Measurements from ENCODE around the gene CTR9.
"Not testable (repeated sequence)": the region's sequence is repeated elsewhere in the genome, so short reads cannot be mapped to it uniquely, and the experiment has no call there.

CTR9 gene

GRCh38 chr11:10818594-10818993 is 67.5 kb downstream of the CTR9 start:
- H3K27ac ChIP-seq (ENCODE audit: low read length), result no peak overlapping the region
- DNase-seq, result no peak

DNA sequence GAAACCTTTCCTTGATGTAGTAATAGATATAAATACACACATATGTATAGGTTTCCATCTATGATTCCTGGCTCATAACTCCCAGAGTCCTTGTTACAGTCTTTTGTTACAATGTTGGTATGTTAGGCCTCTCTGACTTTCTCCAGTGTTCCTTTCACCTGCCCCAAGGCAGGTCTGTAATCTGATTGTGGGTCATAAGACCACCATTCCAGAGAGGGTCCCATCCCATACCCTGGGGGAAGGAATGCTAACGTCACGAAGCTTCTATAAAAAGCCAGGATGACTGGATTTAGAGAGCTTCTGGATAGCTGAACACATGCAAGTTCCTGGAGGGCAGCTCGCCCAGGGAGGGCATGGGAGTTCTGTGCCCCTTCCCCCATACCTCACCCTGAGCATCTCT is 71.4 kb downstream of the CTR9 start:
- H3K9me3 ChIP-seq (ENCODE audit: insufficient read depth, low read length, severe bottlenecking); H3K36me3 ChIP-seq (ENCODE audit: insufficient read depth, low read length); H3K4me1 ChIP-seq (ENCODE audit: insufficient read depth, low read length); H3K27ac ChIP-seq (ENCODE audit: low read length); H4K20me1 ChIP-seq (ENCODE audit: insufficient read depth, low read length); DNase-seq; H3K4me2 ChIP-seq (ENCODE audit: insufficient read depth, low read length); H3K4me3 ChIP-seq (ENCODE audit: low read depth in 1 of 2, low read length in 2 of 2); H2AFZ ChIP-seq (ENCODE audit: low read depth, low read length); H3K27me3 ChIP-seq (ENCODE audit: insufficient read depth, low read length, poor library complexity); H3K9ac ChIP-seq (ENCODE audit: low read depth, low read length); ATAC-seq (ENCODE audit: insufficient read depth, low read depth); H3K79me2 ChIP-seq (ENCODE audit: insufficient read depth, low read length): not testable (repeated sequence)

More at GRCh38 chr11:10818594-10818993, 67.5 kb downstream of the CTR9 start:
- Histone ChIP-seq H3K36me3 (ENCODE audit: insufficient read depth, low read length) (no peaks in the 10 kb centered on the region), H3K9ac (ENCODE audit: low read depth, low read length) (no peak overlapping the region), H3K4me3 (ENCODE audit: low read depth in 1 of 2, low read length in 2 of 2) (no peak overlapping the region), H3K9me3 (ENCODE audit: insufficient read depth, low read length, severe bottlenecking) (no peaks in the 10 kb centered on the region), H3K27me3 (ENCODE audit: insufficient read depth, low read length, poor library complexity) (no peaks in the 10 kb centered on the region), H3K79me2 (ENCODE audit: insufficient read depth, low read length) (no peaks in the 10 kb centered on the region), H3K4me2 (ENCODE audit: insufficient read depth, low read length) (no peak overlapping the region), H4K20me1 (ENCODE audit: insufficient read depth, low read length) (no peaks in the 10 kb centered on the region), H3K4me1 (ENCODE audit: insufficient read depth, low read length) (no peaks in the 10 kb centered on the region), H2AFZ (ENCODE audit: low read depth, low read length) (no peak overlapping the region)
- no peak for TF ChIP-seq EZH2 (IDR thresholded peaks at IDR 0.05; ENCODE audit: borderline replicate concordance, low read depth, low read length, severe bottlenecking)
- TF ChIP-seq, protein P1, sequence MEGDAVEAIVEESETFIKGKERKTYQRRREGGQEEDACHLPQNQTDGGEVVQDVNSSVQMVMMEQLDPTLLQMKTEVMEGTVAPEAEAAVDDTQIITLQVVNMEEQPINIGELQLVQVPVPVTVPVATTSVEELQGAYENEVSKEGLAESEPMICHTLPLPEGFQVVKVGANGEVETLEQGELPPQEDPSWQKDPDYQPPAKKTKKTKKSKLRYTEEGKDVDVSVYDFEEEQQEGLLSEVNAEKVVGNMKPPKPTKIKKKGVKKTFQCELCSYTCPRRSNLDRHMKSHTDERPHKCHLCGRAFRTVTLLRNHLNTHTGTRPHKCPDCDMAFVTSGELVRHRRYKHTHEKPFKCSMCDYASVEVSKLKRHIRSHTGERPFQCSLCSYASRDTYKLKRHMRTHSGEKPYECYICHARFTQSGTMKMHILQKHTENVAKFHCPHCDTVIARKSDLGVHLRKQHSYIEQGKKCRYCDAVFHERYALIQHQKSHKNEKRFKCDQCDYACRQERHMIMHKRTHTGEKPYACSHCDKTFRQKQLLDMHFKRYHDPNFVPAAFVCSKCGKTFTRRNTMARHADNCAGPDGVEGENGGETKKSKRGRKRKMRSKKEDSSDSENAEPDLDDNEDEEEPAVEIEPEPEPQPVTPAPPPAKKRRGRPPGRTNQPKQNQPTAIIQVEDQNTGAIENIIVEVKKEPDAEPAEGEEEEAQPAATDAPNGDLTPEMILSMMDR (IDR thresholded peaks at IDR 0.05; ENCODE audit: borderline replicate concordance, extremely low read depth, low read length, poor library complexity, severe bottlenecking), result no peak
- ATAC-seq (ENCODE audit: insufficient read depth, low read depth), result no peak

DNA sequence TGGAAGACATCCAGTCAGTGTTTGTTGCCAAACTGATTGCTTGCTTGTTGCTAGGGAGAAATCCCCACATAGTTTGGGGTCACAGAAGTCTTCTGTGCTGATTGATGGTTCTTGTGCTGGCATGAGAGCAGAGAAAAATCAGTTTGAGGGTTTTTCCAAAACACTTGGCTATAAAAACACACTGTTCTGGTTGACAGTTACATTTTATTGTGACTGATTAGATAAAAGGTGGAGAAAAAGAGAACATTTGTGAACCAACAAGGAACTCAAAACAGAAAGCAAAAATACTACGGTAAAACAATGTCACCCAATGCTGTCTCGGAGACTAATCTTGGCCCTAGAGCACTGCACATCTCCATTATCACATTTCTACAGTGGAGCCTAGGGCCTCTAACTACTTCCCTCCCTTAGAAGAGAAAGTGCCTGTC is 72.1 kb downstream of the CTR9 start:
- Histone ChIP-seq H3K27ac (ENCODE audit: low read length) (no peak overlapping the region), H3K9ac (ENCODE audit: low read depth, low read length) (no peak overlapping the region), H3K27me3 (ENCODE audit: insufficient read depth, low read length, poor library complexity) (no peaks in the 10 kb centered on the region), H2AFZ (ENCODE audit: low read depth, low read length) (peak overlapping the region; percentile 31; the same call in 1 of the 2 replicates), H3K4me3 (ENCODE audit: low read depth in 1 of 2, low read length in 2 of 2) (no peak overlapping the region), H3K79me2 (ENCODE audit: insufficient read depth, low read length) (no peaks in the 10 kb centered on the region), H3K9me3 (ENCODE audit: insufficient read depth, low read length, severe bottlenecking) (no peaks in the 10 kb centered on the region), H3K36me3 (ENCODE audit: insufficient read depth, low read length) (no peaks in the 10 kb centered on the region), H4K20me1 (ENCODE audit: insufficient read depth, low read length) (no peaks in the 10 kb centered on the region), H3K4me2 (ENCODE audit: insufficient read depth, low read length) (no peak overlapping the region), H3K4me1 (ENCODE audit: insufficient read depth, low read length) (no peaks in the 10 kb centered on the region)
- no peak for TF ChIP-seq EZH2 (IDR thresholded peaks at IDR 0.05; ENCODE audit: borderline replicate concordance, low read depth, low read length, severe bottlenecking)
- TF ChIP-seq, protein P1 (IDR thresholded peaks at IDR 0.05; ENCODE audit: borderline replicate concordance, extremely low read depth, low read length, poor library complexity, severe bottlenecking), result no peak
- ATAC-seq (ENCODE audit: insufficient read depth, low read depth) (no peak), DNase-seq (no peak)

- no peak for ATAC-seq (ENCODE audit: insufficient read depth, low read depth)
- no peak overlapping the region for H3K4me3 ChIP-seq (ENCODE audit: low read depth in 1 of 2, low read length in 2 of 2)
- no peak overlapping the region for H3K9ac ChIP-seq (ENCODE audit: low read depth, low read length)
- H3K4me1 ChIP-seq (ENCODE audit: insufficient read depth, low read length), result no peaks in the 10 kb centered on the region
- TF ChIP-seq, protein P1 (IDR thresholded peaks at IDR 0.05; ENCODE audit: borderline replicate concordance, extremely low read depth, low read length, poor library complexity, severe bottlenecking), result no peak
- TF ChIP-seq EZH2 (IDR thresholded peaks at IDR 0.05; ENCODE audit: borderline replicate concordance, low read depth, low read length, severe bottlenecking), result no peak
- H3K27me3 ChIP-seq (ENCODE audit: insufficient read depth, low read length, poor library complexity), result no peaks in the 10 kb centered on the region
- peak overlapping the region; percentile 66; the same call in 1 of the 2 replicates for H2AFZ ChIP-seq (ENCODE audit: low read depth, low read length)
- H3K4me2 ChIP-seq (ENCODE audit: insufficient read depth, low read length), result no peak overlapping the region
- no peaks in the 10 kb centered on the region for H3K36me3 ChIP-seq (ENCODE audit: insufficient read depth, low read length)
- H4K20me1 ChIP-seq (ENCODE audit: insufficient read depth, low read length), result no peaks in the 10 kb centered on the region
- no peaks in the 10 kb centered on the region for H3K9me3 ChIP-seq (ENCODE audit: insufficient read depth, low read length, severe bottlenecking)
- no peak overlapping the region for H3K27ac ChIP-seq (ENCODE audit: low read length)
- no peaks in the 10 kb centered on the region for H3K79me2 ChIP-seq (ENCODE audit: insufficient read depth, low read length)
- no peak for DNase-seq
Measured at GRCh38 chr11:10824888-10825287, 73.8 kb downstream of the CTR9 start.

Data from DND-41 (cell line).